Measurements from ENCODE around the gene POLR1H.

POLR1H gene

DNA sequence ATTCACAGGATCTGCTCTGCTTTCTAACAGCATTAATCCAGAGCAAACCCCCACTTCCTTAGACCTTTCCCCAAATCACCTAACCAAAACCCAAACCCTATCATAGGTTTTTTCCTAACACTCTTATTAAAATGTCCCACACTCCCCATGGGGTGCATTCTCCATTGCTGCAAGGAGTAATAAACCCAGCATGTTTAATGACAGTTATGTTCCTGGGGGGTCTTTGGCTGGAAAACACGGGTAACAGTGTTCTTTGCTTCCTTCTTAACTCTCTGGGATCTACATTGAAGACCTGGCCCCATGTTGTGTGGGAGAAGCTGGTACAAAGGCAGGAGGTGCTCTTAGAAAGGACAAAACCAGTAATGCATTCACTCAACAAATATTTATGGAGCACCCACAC is 35.8 kb downstream of the POLR1H start:
- no peak for TF ChIP-seq GLIS3 (CRISPR knock-in tag; IDR thresholded peaks at IDR 0.05)
- no peak for TF ChIP-seq ARNTL (CRISPR knock-in tag; IDR thresholded peaks at IDR 0.05; ENCODE audit: borderline replicate concordance, low read depth)
- no peak for TF ChIP-seq CSRNP3 (CRISPR knock-in tag; IDR thresholded peaks at IDR 0.05)
- TF ChIP-seq, protein P1, sequence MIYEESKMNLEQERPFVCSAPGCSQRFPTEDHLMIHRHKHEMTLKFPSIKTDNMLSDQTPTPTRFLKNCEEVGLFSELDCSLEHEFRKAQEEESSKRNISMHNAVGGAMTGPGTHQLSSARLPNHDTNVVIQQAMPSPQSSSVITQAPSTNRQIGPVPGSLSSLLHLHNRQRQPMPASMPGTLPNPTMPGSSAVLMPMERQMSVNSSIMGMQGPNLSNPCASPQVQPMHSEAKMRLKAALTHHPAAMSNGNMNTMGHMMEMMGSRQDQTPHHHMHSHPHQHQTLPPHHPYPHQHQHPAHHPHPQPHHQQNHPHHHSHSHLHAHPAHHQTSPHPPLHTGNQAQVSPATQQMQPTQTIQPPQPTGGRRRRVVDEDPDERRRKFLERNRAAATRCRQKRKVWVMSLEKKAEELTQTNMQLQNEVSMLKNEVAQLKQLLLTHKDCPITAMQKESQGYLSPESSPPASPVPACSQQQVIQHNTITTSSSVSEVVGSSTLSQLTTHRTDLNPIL (CRISPR knock-in tag; IDR thresholded peaks at IDR 0.05; ENCODE audit: low read depth): no peak
- TF ChIP-seq ZNF565 (CRISPR knock-in tag; conservative IDR thresholded peaks at IDR 0.05; ENCODE audit: low read depth): no peak
- no peak for TF ChIP-seq SNAI2 (CRISPR knock-in tag; IDR thresholded peaks at IDR 0.05)
- TF ChIP-seq TOX (CRISPR knock-in tag; IDR thresholded peaks at IDR 0.05; ENCODE audit: borderline replicate concordance): no peak
- TF ChIP-seq ESRRG (CRISPR knock-in tag; IDR thresholded peaks at IDR 0.05): no peak
- no peak for TF ChIP-seq ISL1 (CRISPR knock-in tag; IDR thresholded peaks at IDR 0.05)
- TF ChIP-seq ZFP3 (CRISPR knock-in tag; IDR thresholded peaks at IDR 0.05): no peak
- TF ChIP-seq RARB (CRISPR knock-in tag; IDR thresholded peaks at IDR 0.05): no peak
- TF ChIP-seq OSR1 (CRISPR knock-in tag; IDR thresholded peaks at IDR 0.05): no peak
- no peak for ATAC-seq

GRCh38 chr6:30097902-30098768 is 37.1 kb downstream of the POLR1H start:
- TF ChIP-seq ZC3H10 (CRISPR knock-in tag; IDR thresholded peaks at IDR 0.05) (no peak), TCF4 (CRISPR knock-in tag; IDR thresholded peaks at IDR 0.05; ENCODE audit: borderline replicate concordance) (no peak)
- ATAC-seq: no peak

DNA sequence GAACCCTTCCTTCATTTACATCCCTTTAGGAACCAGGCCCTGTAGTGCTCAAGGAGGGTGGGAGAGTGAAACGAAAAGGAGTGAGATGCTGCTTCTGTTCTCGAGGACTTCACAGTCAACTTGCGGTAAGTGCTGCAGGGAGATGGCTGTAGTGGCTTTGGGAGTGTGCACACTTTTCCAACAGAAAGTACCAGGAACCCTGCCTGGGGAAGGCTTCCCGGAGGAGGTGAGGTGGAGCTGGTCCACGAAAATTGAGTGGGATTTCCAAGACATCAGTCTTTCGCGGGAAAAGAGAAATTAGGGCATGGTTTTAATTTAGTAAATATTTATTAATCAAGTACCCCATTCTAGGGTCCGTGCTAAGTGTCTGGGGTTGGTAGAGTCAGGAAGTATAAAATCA is 39.1 kb downstream of the POLR1H start:
- TF ChIP-seq CSDC2 (CRISPR knock-in tag; IDR thresholded peaks at IDR 0.05) (no peak), OSR1 (CRISPR knock-in tag; IDR thresholded peaks at IDR 0.05) (no peak), ZNF70 (CRISPR knock-in tag; IDR thresholded peaks at IDR 0.05) (no peak), ESRRG (CRISPR knock-in tag; IDR thresholded peaks at IDR 0.05) (no peak)
- no peak for ATAC-seq

DNA sequence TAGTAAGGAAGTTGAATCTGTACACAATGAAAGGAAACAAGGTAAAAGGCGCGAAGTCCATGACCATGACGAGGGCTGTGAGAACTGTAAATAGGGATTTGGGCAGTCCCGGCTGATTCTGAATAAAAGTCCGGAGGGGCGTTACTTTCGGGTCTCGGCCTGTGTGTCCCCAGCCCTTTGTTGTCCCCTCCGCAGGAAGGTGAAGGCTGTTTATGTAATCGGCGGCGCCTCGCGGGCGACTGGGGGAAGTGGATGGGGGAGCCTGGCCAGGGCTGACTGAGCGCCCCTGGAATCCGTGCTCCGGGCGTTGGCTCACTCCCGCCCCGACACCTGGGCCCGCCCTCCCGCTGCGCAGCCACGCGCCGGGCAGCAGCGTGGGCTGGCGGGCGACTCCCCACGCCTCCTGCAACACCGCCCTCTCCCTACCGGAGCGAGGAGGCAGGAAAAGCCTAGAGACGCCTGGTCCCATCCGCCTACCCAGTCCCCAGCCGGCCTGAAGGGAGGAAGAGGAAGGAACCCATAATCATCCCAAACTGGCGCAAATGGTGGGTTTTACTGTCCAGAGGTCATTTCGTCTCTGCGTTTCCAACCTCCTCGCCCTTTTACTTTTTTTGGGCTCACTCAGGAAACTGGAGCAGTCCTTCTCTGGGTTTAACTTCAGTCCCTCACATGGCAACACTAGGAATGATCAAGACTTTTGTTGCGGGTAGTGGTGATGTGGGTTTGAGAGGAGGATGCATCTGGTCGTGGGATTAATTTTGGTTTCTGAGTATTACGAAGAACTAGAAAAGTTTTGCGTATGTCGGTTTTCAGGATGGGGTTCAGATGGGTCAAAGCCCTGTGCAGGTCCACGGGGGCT is 39.7 kb downstream of the POLR1H start:
- ATAC-seq: no peak
- TF ChIP-seq CSRNP3 (CRISPR knock-in tag; IDR thresholded peaks at IDR 0.05) (no peak), OSR1 (CRISPR knock-in tag; IDR thresholded peaks at IDR 0.05) (no peak), ZFP30 (CRISPR knock-in tag; IDR thresholded peaks at IDR 0.05) (no peak)

DNA sequence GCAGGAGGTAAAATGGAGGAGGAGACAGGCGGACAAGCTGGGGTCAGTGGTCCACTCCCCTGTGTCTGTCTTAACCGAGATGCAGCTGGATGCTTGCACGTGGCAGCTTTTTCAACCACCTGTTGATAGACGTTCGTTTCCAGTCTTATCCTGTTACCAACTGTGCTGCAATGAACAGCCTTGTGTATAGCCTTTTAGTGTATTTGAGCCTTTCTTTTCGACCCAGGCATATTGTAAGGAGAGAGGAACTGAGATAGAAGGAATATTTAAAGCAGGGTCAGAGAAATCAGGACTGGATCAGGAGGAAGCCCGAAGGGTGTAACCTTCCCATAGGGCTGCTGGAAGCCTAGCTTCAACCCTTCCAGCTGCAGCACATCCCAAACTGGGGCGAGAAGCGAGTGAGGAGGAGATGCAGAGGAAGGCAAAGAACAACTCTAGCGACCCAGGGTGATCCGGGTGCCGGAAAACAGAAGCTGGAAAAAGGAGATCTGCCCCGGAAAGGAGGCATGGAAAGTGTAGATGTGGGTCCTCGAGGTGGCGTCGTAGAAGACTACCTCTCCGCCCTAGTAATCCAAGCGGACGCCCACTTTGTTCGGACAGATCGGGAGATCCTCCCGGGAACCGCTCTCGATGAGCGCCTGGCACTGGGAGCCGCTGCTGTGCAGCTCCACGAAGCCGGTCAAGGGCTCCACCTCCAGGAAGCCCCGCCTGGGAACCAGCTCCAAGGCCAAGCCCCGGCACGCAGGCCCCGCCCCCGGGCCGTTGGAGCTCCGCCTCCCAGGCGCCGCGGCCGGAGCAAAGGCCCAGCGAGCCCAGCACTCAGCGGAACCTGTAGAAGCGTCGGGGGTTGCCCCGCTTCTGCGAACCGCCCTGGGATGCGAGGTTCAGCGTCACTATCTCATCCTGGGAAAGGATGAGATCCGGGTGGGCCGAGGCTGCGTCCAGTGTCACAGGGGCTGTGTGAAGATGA is 40.7 kb downstream of the POLR1H start:
- TF ChIP-seq ZFP30 (CRISPR knock-in tag; IDR thresholded peaks at IDR 0.05) (no peak), ZNF70 (CRISPR knock-in tag; IDR thresholded peaks at IDR 0.05) (no peak), OSR1 (CRISPR knock-in tag; IDR thresholded peaks at IDR 0.05) (no peak)
- ATAC-seq: peak; percentile 96

Measured in SK-N-SH treated with all-trans-retinoic acid at 6 μM for 48 hours (cell line).